Adrenal gland (tissue), 5 donors: ENCODE data around the gene FNIP2.

Source experiments
- POLR2A ChIP-seq, 2 donors: fragments of 450-650 bp; IDR thresholded peaks; one replicate each; pipeline ENCODE4 v1.6.1; 2017; ENCODE audit warnings: antibody characterized with exemption in 2 of 2, mild to moderate bottlenecking in 2 of 2, moderate library complexity in 1 of 2
- TF ChIP-seq, protein P1 (sequence below), 6 experiments: fragments of 450-650 bp in 4 of 6; fragments of 200-600 bp in 2 of 6; sonication (generic) in 1 of 6; IDR thresholded peaks; 1 replicate in 5 of 6; 2 replicates in 1 of 6; pipeline versions ENCODE4 v1.5.1 to v1.8.0; 2016 to 2021; ENCODE audit warnings: antibody characterized with exemption in 6 of 6, mild to moderate bottlenecking in 2 of 6, moderate library complexity in 1 of 6
- donor health status: DM: no; HTN: no; CAD: no.

DNA sequence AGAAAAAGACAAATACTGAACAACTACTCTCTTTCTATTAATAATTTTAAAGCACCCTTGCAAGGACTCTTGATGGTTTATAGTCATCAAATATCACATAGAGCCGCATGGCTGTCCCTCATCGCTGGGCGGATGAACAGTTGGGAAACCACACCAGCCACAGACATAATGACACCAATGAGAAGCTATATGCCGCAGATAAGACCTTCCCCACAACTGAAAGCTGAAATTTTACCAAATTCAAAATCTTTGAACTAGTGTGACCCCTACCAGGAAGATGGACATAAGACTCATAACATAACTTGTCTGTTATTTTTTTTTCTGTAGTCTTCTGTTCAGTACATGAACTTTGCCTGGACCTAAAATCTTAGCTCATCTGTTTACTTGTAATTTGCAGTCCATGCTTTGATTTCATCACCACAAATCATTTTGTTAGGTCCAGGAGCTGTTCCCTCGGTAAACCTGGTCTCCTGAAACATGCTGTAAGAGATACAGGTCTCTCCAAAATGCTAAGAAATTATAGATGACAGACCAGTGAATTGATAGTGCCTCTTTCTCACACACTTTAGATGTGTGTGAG, 176.8 kb downstream of the FNIP2 start:
- TF ChIP-seq, protein P1, sequence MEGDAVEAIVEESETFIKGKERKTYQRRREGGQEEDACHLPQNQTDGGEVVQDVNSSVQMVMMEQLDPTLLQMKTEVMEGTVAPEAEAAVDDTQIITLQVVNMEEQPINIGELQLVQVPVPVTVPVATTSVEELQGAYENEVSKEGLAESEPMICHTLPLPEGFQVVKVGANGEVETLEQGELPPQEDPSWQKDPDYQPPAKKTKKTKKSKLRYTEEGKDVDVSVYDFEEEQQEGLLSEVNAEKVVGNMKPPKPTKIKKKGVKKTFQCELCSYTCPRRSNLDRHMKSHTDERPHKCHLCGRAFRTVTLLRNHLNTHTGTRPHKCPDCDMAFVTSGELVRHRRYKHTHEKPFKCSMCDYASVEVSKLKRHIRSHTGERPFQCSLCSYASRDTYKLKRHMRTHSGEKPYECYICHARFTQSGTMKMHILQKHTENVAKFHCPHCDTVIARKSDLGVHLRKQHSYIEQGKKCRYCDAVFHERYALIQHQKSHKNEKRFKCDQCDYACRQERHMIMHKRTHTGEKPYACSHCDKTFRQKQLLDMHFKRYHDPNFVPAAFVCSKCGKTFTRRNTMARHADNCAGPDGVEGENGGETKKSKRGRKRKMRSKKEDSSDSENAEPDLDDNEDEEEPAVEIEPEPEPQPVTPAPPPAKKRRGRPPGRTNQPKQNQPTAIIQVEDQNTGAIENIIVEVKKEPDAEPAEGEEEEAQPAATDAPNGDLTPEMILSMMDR (IDR thresholded peaks at IDR 0.05) = no peak
- no peak for TF ChIP-seq POLR2A (IDR thresholded peaks at IDR 0.05)
